HG03097 (cell line): Measurements from ENCODE around the gene CCDC17.
"Not testable (repeated sequence)": the region's sequence is repeated elsewhere in the genome, so short reads cannot be mapped to it uniquely, and the experiment has no call there.

ENCODE experiments used
- ATAC-seq: cut with Tn5 transposase; IDR thresholded peaks from one replicate; pipeline ENCODE4 v1.9.1; 2021; ENCODE audit not compliant: unreplicated experiment, low FRiP score

The CCDC17 gene

DNA sequence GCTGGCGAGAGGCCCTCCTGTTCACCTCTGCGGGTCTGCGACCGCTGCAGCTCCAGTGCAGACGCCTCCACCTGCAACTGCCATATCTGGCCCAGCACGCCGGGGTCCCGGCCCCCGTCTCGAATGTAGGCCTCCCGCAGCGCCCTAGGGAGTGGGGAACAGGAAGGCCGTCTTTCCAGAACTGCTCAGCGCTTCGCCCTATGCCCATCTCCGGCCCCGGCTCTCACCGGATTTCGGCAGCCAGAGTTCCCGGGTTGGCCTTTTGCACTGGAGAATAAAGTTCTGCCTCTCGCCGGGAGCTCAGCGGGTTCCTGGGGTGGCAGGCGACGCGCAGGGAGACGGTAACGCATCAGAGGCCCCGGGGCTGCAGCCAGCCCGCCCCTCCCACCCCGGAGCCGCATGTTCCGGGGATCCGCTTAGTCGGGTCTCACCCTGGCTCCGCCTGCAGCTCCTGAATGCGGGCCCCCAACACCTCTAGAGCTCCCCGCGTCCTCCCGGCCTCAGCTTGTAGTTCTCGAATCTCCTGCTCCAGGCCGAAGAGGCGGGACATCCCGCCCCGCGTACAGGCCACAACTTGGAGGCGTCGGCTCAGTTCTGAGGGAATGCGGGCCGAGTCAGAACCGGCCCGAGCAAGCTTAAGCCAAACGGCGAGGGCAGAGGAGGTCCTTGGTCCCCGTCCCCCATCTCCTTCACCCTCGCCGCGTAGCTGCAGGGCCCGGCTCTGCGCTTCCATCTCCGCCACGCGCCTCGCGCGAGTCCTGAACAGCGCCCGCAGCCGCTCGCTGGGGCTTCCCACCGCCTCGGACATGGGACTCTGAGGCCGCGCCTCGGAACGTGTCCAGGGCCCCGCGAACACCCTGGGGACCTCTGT lies 1.1 kb downstream of the CCDC17 start:
- no peak for ATAC-seq

DNA sequence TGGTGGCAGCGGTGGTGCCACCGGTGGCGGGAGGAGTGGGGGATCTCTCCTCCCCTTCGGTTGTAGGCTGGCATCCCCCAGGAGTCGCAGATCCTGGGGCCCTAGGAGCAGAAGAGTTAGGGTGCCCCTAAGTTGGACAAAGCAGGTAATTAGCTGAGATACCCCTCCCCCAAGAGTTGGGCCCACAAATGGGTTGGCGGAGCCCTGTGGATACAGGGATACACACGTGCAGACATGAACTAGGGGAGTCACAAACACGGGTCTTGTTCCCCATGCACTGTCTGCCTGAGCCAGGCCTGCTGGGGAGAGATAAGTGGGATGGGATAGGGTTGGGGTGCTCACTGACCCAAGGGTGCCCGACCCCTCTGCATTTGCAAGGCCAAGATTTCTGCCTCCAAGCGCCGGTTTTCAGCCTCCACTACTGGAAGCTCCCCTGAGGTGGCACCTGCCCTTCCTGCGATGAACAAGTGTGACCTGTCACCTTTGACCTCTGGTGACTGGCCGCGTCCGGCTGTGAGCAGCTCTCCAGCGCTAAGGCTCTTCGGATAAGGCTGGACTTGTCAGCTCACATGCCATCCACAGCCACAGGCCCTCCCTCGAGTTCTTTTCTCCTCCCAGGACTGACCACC lies 1.8 kb downstream of the CCDC17 start:
- ATAC-seq = no peak

DNA sequence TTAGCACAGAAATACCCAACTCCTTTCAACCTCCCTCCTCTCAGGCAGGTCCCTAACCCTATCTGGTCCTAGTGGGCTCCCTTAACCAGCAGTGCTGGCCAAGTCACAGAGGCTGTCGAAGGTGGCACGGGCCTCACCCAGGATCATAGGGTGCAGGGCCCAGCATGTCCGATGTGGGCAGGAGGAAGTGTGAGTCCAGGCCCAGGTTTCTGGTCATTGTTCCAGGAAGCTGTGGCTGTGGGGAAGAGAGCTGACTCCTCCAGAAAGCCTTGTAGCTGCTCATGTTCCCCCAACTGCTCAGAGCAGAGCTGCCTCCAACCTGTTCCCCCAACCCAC lies 2.4 kb downstream of the CCDC17 start:
- ATAC-seq = no peak

DNA sequence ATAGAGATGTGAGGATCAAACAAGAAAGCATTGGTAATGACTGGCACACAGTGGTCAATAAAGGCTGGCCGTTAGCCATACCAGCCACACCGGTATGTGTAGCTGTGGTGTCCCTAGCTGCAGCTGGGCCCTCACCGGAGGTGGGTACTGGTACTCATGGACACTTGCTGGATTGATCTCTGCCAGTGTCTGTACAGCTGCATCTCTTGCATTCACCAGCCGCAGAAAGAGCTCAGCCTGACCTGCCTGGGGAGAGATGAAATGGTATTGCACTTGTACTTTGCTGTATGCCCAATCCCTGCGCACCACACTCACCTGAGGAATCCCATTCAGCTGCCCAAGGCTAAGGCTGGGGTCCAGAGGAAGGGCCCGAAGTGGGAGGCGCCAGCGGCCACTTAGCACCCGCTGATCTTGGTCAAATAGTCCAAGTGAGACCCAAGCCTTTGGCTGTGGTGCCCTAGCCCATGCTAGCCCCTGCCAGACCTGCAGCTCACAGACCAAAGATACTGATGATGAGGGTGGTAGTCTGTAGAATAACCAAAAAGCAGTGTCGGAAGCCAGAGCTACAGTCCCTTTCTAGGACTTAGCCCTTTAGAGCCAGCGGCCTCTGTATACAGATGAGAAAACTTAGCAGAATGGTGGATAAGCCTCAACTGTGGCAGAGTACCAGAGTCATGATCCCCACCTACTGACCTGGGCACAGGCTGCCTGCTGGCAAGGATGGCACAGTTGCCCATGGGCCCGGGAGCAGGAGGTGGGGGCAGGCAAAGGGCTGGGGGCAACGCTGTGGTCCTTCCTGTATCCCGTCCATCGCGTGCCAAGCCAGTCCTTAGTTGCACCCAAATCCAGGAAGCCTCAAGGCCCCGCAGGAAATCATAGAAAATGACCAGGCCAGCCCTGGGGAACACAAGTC lies 3.0 kb downstream of the CCDC17 start:
- no peak for ATAC-seq

GRCh38 chr1:45619149-45619921 lies 4.5 kb downstream of the CCDC17 start:
- ATAC-seq = no peak

DNA sequence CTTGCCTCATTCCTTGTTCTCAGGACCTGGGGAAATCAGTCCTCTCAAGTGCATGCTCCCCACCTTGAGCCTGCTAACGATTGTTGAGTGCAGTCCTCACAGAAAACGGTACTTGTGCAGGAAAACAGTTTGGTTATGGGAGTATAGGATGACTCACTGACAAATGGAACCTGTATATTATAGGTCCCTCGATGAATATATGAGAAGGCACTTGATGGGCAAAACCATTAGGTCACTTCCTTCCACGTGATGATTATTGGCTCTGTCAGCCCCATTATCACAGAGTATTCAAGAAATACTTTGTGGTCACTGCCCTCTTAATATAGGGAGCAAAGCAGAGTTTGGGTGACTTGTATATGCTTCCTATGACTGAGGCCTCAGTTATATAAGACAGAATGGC lies 6.2 kb downstream of the CCDC17 start:
- ATAC-seq = no peak

DNA sequence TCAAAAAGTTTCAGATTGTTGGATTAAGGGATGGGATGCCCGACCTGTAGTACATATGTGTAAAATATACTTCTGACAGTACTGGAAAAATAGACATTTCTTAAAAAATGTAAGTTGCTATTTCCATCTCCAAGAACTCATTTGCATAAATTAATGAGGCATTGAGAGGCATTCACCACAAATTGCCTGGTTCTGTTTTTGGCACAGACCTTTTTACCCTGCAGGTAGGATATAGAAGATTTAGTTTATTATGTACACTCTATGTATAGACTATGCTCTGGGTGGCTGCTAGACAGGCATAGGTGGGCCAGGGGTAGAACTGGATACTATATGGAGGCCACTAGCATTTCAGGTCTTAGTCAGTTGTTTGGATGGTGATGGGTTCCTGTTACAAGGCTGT lies 8.0 kb downstream of the CCDC17 start:
- ATAC-seq = no peak

DNA sequence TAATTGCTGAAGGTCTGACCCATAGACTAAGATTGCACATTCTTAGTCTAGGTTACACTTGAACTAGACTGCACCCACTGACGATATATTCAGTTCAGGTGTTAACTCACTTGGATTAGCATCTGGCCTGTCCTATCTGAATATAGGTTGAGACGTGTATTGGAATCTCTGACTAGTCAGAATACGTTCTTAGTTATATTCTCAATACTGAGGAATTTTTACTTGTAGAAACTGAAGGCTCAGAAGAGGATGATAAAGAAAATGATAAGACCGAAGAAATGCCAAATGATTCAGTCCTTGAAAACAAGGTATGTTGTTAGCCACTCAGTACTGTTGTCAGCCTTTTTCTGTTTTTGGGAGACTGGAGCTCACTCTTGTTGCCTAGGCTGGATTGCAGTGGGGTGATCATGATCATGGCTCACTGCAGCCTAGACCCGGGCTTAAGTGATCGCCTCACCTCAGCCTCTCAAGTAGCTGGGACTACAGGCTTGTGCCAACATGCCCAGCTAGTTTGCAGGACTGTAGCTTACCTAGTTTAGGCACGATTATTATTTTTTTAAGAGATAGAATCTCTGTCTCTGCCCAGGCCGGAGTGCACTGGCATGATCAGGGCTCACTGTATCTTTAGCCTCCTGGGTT lies 10.8 kb downstream of the CCDC17 start:
- no peak for ATAC-seq

GRCh38 chr1:45610589-45611226 lies 13.1 kb downstream of the CCDC17 start:
- ATAC-seq = no peak

DNA sequence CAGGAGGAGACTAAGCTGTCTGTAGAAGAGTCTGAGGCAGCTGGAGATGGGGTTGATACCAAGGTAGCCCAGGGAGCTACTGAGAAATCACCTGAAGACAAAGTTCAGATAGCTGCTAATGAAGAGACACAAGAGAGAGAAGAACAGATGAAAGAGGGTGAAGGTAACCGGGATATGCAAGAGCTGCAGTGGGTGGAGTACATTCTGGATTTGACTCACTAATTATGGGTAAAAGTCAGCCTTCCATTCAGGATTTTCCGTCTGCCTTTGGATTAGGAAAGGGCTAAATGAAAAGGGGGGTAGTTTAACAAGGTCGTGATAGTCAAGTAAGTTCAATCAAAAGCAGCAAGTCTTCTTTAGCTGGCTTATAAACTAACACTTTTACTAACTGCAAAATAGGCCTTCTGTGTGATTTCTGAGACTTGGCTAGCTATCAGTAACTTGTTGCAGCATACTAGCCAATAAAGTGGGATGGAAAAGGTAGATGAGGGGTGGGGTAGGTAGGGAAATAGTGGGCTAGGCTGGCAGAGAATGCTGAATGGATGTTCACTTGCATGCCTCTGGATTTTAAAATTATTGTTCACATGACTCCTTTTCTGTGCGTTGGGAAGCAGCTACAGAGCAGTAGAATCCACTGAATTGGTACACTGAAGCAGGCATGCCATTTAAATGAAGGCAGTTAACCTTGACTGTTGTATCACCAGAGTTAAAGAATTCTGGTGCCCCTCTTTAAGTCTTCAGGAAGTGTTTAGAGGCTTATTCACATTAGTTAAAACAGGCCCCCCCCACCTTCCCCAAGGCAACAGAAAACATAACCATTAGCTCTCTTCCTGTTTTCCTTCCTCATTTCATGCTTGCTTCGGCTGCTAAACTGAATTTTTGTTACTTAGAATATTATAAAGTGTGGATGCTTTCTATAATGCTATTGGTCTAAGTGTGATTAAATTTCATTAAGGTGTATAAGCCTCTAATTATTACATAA lies 15.4 kb downstream of the CCDC17 start:
- ATAC-seq = no peak

- ATAC-seq = no peak
Measured at GRCh38 chr1:45607404-45608074, 16.3 kb downstream of the CCDC17 start.

- ATAC-seq = no peak
Measured at GRCh38 chr1:45604239-45604638, 19.6 kb downstream of the CCDC17 start.

DNA sequence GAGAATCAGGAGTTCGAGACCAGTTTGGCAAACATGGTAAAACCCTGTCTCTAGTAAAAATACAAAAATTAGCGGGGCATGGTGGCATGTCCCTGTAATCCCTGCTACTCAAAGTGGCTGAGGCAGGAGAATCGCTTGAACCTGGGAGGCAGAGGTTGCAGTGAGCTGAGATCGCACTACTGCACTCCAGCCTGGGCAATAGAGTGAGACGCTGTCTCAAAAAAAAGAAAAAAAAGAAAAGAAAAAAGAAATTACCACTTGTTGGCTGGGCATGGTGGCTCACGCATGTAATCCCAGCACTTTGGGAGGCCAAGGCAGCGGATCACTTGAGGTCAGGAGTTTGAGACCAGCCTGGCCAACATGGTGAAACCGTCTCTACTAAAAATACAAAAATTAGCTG lies 27.1 kb downstream of the CCDC17 start:
- ATAC-seq = not testable (repeated sequence)

DNA sequence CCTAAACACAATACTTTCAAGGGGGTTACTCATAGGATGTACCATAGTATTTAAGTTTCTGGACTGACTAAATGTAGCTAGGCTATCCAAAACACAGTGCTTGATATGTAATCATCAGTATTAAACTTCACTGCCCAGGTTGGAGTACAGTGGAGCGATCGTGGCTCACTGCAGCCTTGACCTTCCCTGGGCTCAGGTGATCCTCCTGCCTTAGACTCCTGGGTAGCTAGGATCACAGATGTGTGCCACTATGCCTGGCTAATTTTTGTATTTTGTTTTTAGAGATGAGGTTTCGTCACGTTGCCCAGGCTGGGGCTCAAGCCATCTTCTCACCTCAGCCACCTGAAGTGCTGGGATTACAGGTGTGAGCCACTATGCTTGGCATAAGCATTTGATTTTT lies 29.4 kb downstream of the CCDC17 start:
- no peak for ATAC-seq

GRCh38 chr1:45589861-45590260 lies 34.0 kb downstream of the CCDC17 start:
- ATAC-seq = no peak

- no peak for ATAC-seq
Measured at GRCh38 chr1:45586769-45587168, 37.1 kb downstream of the CCDC17 start.

GRCh38 chr1:45585496-45586075 lies 38.3 kb downstream of the CCDC17 start:
- ATAC-seq = no peak

GRCh38 chr1:45585110-45585426 lies 38.8 kb downstream of the CCDC17 start:
- no peak for ATAC-seq
